DMS53 (cell line): ENCODE measurements around the gene OTOP1.
"Not testable (repeated sequence)": the region's sequence is repeated elsewhere in the genome, so short reads cannot be mapped to it uniquely, and the experiment has no call there.

Experiments
- DNase-seq: peaks from one replicate; lab custom pipeline; 2025; lab: John Stamatoyannopoulos, UW

OTOP1 gene

GRCh38 chr4:4226606-4227438, at the start of gene OTOP1:
Gene OTOP1, minus strand, starts transcription at chr4:4226929. Its CDS starts 65 bp downstream, at chr4:4226864.
- no peak for DNase-seq

- no peak for DNase-seq
These were observed 47.5 kb upstream of the OTOP1 start for GRCh38 chr4:4274226-4274625.

- peak; percentile 22 for DNase-seq
These were observed 45.2 kb upstream of the OTOP1 start for GRCh38 chr4:4271912-4272311.

DNA sequence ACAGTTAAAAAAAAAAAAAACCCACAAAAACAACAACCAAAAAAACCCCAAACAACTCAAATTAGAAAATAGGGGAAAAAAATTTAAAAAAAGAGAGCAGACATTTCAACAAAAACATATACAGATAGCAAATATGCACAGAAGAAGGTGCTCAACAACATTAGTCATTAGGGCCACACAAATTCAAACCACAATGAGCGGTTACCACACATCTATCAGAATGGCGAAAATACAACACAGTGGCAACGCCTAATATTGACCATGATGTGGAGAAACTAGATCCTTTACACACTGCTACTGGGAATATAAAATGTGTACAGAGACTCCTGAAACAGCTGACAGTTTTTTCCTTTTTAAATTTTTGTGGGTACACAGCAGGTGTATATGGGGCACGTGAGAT, 43.8 kb upstream of the OTOP1 start:
- DNase-seq: no peak

GRCh38 chr4:4269856-4270255, 43.1 kb upstream of the OTOP1 start:
- no peak for DNase-seq

DNA sequence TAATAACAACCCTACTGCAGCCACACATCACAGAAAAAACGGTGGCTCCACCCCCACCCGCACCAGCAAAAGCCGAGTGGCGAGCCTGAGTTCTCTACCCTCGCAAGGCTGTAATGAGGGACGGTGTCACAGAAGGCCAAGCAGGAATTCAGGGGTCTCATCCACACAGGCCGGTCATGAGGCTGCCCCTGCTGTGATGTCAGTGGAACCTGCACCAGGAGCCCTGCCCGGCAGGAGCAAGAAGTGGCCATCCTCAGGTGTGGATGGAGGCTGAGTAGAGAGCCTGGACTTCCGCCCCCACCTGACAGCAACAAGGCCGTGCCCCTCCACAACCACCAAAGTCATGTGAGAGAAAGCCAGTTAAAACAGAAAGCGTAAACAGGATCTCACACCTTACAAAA, 42.6 kb upstream of the OTOP1 start:
- DNase-seq: no peak

- DNase-seq: no peak
These were observed 42.0 kb upstream of the OTOP1 start for GRCh38 chr4:4268776-4269175.

- DNase-seq: no peak
These were observed 41.3 kb upstream of the OTOP1 start for GRCh38 chr4:4267981-4268380.

- DNase-seq: peak; percentile 75
These were observed 33.5 kb upstream of the OTOP1 start for GRCh38 chr4:4260185-4260751.

GRCh38 chr4:4259484-4260100, 32.9 kb upstream of the OTOP1 start:
- DNase-seq: peak; percentile 24

DNA sequence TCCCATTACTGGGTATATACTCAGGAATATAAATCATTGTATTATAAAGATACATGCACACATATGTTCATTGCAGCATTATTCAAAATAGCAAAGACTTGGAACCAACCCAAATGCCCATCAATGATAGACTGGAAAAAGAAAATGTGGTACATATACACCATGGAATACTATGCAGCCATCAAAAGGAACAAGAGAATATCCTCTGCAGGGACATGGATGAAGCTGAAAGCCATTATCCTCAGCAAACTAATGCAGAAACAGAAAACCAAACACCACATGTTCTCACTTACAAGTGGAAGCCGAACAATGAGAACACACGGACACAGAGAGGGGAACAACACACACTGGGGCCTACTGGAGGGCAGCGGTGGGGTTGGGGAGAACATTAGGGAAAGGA, 31.0 kb upstream of the OTOP1 start:
- DNase-seq: not testable (repeated sequence)

GRCh38 chr4:4256799-4257198, 30.1 kb upstream of the OTOP1 start:
- DNase-seq: no peak

DNA sequence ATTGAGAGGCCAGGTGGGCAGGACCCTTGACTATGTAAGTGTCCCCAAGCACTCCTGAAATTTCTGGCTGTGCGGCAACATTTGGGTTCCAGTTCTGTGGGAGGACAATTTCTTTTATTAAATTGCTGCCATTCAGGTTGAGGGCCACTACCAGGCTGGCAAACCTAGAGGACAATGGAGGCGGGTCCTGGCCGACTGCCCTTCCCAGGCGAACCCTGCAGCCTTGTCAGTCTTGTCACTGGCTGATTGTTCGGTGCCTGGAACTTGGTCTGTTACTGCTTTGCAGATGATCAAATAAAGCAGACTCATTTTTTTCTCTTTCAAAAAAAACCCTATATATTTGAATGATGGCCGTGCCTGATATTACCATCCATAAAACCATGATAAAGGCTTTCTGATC, 27.9 kb upstream of the OTOP1 start:
- DNase-seq: no peak

DNA sequence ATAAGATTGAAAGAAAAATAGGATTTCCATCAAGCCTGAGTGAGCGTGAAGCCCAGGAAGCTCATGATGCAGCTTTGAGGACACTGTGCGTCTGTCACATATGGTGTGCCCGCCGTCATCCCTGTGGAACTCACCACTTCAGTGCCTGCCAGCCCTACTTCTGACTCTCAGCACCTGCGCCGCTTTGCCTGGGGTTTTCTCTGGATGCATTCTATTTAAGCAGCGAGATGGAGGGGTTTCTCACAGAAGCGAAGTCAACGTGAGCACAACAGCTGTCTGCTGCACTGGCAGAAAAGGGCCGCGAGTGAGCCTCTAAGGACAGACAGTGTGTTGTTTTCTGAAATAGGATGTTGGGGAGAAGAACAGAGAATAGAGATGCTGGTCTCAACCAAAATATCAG, 27.5 kb upstream of the OTOP1 start:
- DNase-seq: no peak

GRCh38 chr4:4249866-4250265, 23.1 kb upstream of the OTOP1 start:
- no peak for DNase-seq

GRCh38 chr4:4249342-4249741, 22.6 kb upstream of the OTOP1 start:
- DNase-seq: not testable (repeated sequence)

- DNase-seq: peak; percentile 49
These were observed 22.1 kb upstream of the OTOP1 start for GRCh38 chr4:4248885-4249203.

- DNase-seq: peak; percentile 99
These were observed 21.5 kb upstream of the OTOP1 start, which contains the start of gene TMEM128 for GRCh38 chr4:4248029-4248884. Gene TMEM128, minus strand, starts transcription at chr4:4248223. Its CDS starts 21 bp downstream, at chr4:4248202.

DNA sequence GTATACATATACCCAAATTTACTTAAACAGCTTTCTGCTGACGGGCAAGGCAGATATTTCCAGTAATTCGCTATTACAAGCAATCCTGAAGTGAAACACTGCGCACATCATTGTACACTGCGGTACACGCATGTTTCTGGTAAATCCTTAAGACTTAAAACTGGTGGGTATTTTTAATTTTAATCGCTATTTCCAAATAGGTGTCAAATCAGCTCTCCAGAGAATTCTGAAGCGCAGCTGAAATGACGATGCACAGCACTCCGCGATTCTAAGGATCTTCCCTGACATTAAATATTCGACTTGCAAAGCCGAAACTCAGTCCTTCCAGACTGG, 20.9 kb upstream of the OTOP1 start:
- DNase-seq: no peak

DNA sequence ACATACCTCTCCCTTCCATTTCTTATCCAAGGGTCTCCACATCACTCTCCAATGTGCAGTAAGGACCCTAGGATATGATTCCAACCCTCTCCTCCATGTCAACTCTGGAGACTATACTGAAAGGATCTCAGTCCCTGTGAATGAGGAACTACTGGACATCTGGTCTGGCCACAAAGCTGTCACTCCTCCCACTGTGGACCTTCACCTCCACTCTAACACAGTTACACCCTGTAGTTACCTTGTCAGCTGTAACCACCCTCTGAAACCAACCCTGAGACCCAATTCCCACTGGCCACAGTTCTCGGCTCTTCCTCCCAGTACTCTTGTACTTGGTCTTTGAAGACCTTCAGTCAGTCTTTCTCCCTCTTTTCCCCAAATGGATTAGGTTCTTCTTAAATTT, 18.4 kb upstream of the OTOP1 start:
- DNase-seq: no peak

DNA sequence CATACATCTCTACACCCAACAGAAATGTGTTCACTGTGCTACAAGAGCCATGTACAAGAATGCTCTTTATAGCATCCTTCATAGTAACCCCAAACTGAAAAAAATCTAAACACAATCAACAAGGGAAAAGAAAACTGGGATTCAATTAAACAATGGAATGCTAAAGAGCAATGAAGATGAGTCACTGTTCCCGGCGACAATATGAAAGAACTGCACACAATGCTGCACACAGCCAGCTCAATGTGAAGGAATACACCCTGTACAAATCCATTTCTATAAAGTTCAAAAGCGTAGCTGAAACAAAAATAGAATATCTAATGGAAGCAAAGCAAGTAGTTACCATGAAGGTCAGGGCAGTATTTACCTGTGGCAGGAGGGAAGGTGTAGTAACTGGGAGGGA, 12.8 kb upstream of the OTOP1 start:
- DNase-seq: not testable (repeated sequence)

- DNase-seq: no peak
These were observed 6.9 kb upstream of the OTOP1 start for GRCh38 chr4:4233610-4234009.

- no peak for DNase-seq
These were observed 1.6 kb upstream of the OTOP1 start for GRCh38 chr4:4228356-4228668.
